A673 (cell line): Measurements from ENCODE around the gene FPR2. TPM values are rescaled to one million over a fixed set of nuclear protein-coding genes. Genes with fewer than 3 reads are reported as not detected.

ENCODE experiments used
- BruUV-seq: library from RNA; stranded (reverse); fragments of 400-500 nt; replicated peaks from 2 replicates; lab custom pipeline; 2021; lab: Mats Ljungman, UMichigan
- CTCF ChIA-PET: fragments of 300-600 bp; sonication (Branson Sonifier 250); formaldehyde crosslinking; loops from one replicate; lab custom pipeline; 2022; ENCODE audit warnings: antibody characterized with exemption; lab: Charles Lee
- POLR2A ChIA-PET: fragments of 300-600 bp; sonication (Branson Sonifier 250); formaldehyde crosslinking; loops from one replicate; lab custom pipeline; 2022; ENCODE audit warnings: antibody characterized with exemption; ENCODE audit not compliant: low non-redundant PET; lab: Charles Lee
- DNase-seq: peaks from one replicate; pipeline ENCODE4 v3.0.0-alpha.2; 2015; ENCODE audit warnings: low spot score
- H3K27ac ChIP-seq: fragments of 200-600 bp; sonication (generic); 2 replicates; pipeline ENCODE4 v1.5.1; 2016; ENCODE audit warnings: mixed run types, low read depth, mild to moderate bottlenecking, mixed read lengths, antibody characterized with exemption, low read length; ENCODE audit not compliant: poor library complexity, severe bottlenecking
- H3K27me3 ChIP-seq: fragments of 200-600 bp; sonication (generic); replicated peaks from 2 replicates; pipeline ENCODE4 v1.6.1; 2017; ENCODE audit warnings: mixed run types, low read depth, mild to moderate bottlenecking, mixed read lengths, antibody characterized with exemption, low read length; ENCODE audit not compliant: insufficient read depth, poor library complexity
- H3K36me3 ChIP-seq: fragments of 200-600 bp; sonication (generic); 2 replicates; pipeline ENCODE4 v1.6.1; 2016; ENCODE audit warnings: mixed run types, mild to moderate bottlenecking, mixed read lengths, antibody characterized with exemption, low read length; ENCODE audit not compliant: insufficient read depth, poor library complexity, severe bottlenecking
- H3K4me1 ChIP-seq: fragments of 200-600 bp; sonication (generic); 2 replicates; pipeline ENCODE4 v1.6.1; 2017; ENCODE audit warnings: mixed run types, mild to moderate bottlenecking, mixed read lengths, antibody characterized with exemption, low read length; ENCODE audit not compliant: insufficient read depth, poor library complexity, severe bottlenecking
- H3K4me3 ChIP-seq: fragments of 200-600 bp; sonication (generic); 2 replicates; pipeline ENCODE4 v1.5.1; 2016; ENCODE audit warnings: low read depth, mixed run types, mild to moderate bottlenecking, mixed read lengths, low read length; ENCODE audit not compliant: poor library complexity, severe bottlenecking
- H3K9me3 ChIP-seq: fragments of 200-600 bp; sonication (generic); 2 replicates; pipeline ENCODE4 v1.6.1; 2016; ENCODE audit warnings: mixed run types, low read depth, mild to moderate bottlenecking, mixed read lengths, antibody characterized with exemption, low read length; ENCODE audit not compliant: poor library complexity, severe bottlenecking
- EZH2 ChIP-seq: fragments of 200-600 bp; sonication (generic); IDR thresholded peaks from 2 replicates; pipeline ENCODE4 v1.6.1; 2017; ENCODE audit warnings: borderline replicate concordance, low read depth, mild to moderate bottlenecking, mixed read lengths, antibody characterized with exemption, low read length; ENCODE audit not compliant: poor library complexity, severe bottlenecking
- intact Hi-C: fragments of 100-400 bp; cut with micrococcal nuclease; formaldehyde crosslinking; loops from one replicate; pipeline ENCODE4 v1.10.0; 2022; ENCODE audit not compliant: unreplicated experiment
- total RNA-seq: library from RNA; stranded (reverse); gene quantifications from 2 replicates; pipeline ENCODE4 v1.2.3, GENCODE V29; 2021
- TF ChIP-seq, protein P1 (sequence below): fragments of 300-800, 200-600 bp; sonication (generic); conservative IDR thresholded peaks from 2 replicates; pipeline ENCODE4 v1.5.1; 2017; ENCODE audit warnings: low read depth, mild to moderate bottlenecking, antibody characterized with exemption, low read length, moderate library complexity, mixed read lengths

Gene FPR2
- total RNA-seq, 1 experiment from 2014 or later, result not detected

DNA sequence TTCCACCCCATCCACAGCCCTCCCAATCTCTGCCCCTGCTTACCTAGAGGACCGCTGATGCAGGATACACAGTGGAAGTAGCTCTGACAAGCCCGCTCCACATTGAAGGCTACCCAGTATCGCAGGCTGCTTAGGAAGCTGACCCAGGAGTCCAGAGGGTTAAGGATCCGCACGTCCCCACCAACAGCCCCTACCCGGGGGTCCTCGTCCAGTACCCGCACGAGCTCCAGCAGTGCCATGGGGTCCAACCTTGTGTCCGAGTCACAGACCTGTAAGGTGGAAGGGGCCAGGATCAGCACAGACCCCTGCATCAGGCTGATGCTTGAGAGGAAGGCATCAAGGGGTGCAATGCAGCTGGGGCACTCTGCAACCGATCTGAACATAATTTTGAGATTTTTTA, 44.1 kb upstream of the FPR2 start:
- no peaks in the 10 kb centered on the region for H3K9me3 ChIP-seq
- DNase-seq, result no peak
- no peak overlapping the region for H3K27ac ChIP-seq
- intact Hi-C loops, result no loop called here
- H3K27me3 ChIP-seq, result peaks cover 61% of the 10 kb centered on the region
- CTCF ChIA-PET, result no interaction called here
- TF ChIP-seq, protein P1, sequence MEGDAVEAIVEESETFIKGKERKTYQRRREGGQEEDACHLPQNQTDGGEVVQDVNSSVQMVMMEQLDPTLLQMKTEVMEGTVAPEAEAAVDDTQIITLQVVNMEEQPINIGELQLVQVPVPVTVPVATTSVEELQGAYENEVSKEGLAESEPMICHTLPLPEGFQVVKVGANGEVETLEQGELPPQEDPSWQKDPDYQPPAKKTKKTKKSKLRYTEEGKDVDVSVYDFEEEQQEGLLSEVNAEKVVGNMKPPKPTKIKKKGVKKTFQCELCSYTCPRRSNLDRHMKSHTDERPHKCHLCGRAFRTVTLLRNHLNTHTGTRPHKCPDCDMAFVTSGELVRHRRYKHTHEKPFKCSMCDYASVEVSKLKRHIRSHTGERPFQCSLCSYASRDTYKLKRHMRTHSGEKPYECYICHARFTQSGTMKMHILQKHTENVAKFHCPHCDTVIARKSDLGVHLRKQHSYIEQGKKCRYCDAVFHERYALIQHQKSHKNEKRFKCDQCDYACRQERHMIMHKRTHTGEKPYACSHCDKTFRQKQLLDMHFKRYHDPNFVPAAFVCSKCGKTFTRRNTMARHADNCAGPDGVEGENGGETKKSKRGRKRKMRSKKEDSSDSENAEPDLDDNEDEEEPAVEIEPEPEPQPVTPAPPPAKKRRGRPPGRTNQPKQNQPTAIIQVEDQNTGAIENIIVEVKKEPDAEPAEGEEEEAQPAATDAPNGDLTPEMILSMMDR, result no peak
- no peak for TF ChIP-seq EZH2
- no peak overlapping the region for H3K4me3 ChIP-seq
- no TSS peak for BruUV-seq
- POLR2A ChIA-PET, result no interaction called here
- H3K4me1 ChIP-seq, result no peaks in the 10 kb centered on the region
- no peaks in the 10 kb centered on the region for H3K36me3 ChIP-seq

DNA sequence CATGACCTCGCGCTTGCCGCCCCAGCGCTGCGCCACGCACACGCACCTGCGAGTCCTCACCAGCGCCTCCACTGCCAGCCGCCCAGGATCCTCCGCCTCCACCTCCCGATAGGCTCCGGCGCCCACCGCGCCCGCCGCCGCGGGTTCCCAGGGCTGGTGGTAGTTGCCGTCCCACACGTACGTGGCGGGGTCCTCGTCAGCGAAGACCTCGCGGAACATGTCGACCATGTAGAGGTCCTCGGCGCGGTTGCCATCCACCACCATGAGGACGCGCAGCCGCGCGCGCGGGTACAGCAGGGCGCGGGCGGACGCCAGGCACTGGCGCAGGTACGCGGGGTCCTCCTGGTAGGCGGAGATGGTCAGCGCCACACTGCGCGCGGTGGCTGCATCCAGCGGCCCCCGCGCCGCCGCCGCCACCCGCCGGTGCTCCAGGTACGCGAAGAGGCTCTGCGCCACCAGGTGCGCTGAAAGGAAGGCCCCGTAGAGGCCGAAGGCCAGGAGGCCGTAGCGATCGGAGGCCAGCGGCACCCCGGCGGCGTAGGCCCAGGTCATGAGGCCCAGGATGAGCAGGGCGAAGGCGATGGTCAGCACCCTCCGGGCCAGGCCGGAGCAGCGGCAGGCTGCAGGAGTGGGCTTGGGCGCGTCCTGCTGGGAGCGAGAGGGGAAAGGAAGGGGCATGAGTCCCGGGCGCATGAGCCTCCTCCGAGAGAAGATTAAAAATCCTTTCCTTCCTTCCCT, 41.6 kb upstream of the FPR2 start:
- H3K27me3 ChIP-seq, result peaks cover 86% of the 10 kb centered on the region
- no peaks in the 10 kb centered on the region for H3K36me3 ChIP-seq
- no peak for DNase-seq
- POLR2A ChIA-PET, result no interaction called here
- H3K9me3 ChIP-seq, result no peaks in the 10 kb centered on the region
- peak overlapping the region; percentile 23 for H3K4me3 ChIP-seq
- intact Hi-C loops, result no loop called here
- no TSS peak for BruUV-seq
- H3K27ac ChIP-seq, result no peak overlapping the region
- TF ChIP-seq, protein P1, result no peak
- peak; percentile 83 for TF ChIP-seq EZH2
- CTCF ChIA-PET, result no interaction called here
- H3K4me1 ChIP-seq, result no peaks in the 10 kb centered on the region

DNA sequence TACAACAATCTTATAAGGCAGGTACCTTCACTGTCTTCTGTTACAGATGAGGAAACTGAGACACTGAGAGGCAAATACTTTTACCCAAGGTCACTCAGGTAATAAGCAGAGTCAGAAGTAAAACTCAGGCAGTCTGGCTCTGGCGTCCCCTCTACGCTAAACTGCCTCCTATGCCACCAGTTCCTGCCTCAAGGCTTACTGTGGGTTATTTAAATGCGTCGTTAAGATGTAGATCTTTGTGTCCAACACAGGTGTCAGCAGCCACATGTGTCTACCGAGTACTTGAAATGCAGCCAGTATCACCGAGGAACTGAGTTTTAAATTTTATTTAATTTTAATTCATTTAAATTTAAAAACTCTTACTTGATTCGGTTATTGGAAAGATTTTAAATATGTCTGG, 39.1 kb upstream of the FPR2 start:
- no peak overlapping the region for H3K4me3 ChIP-seq
- H3K27ac ChIP-seq, result no peak overlapping the region
- ChIA-PET CTCF (no interaction called here), POLR2A (no interaction called here)
- no peak for TF ChIP-seq EZH2
- TF ChIP-seq, protein P1, result no peak
- H3K4me1 ChIP-seq, result no peaks in the 10 kb centered on the region
- no peaks in the 10 kb centered on the region for H3K9me3 ChIP-seq
- BruUV-seq, result no TSS peak
- peaks cover 100% of the 10 kb centered on the region for H3K27me3 ChIP-seq
- intact Hi-C loops, result loop anchor here (5.0 kb wide), 1 partner anchor 45 kb away; no protein-coding TSS in a partner anchor
- no peak for DNase-seq
- H3K36me3 ChIP-seq, result no peaks in the 10 kb centered on the region
